Measurements from ENCODE around the gene CDH15. TPM values are rescaled to one million over a fixed set of nuclear protein-coding genes. Genes with fewer than 3 reads are reported as not detected.
A peak's percentile ranks its signal among the peaks of the same experiment; 100 is the strongest.

CDH15 gene
- total and polyA plus RNA-seq, 2 donors (not counting 1 experiment from before 2014, with no cell fraction given): not detected

- Histone ChIP-seq H3K9me3 (ENCODE audit: control extremely low read depth in 1 of 3, control insufficient read depth in 2 of 3, insufficient read depth in 1 of 3, low read length in 2 of 3) (peaks cover 0 to 5% (median 0%) of the 10 kb centered on the region in 3 donors), H4K20me1 (ENCODE audit: control insufficient read depth, insufficient read depth, low read length, poor library complexity, severe bottlenecking) (peaks cover 6% of the 10 kb centered on the region), H3K27ac (ENCODE audit: low read length in 2 of 2) (no peak overlapping the region), H3K36me3 (replicated peaks in 1 of 2; ENCODE audit: control extremely low read depth in 1 of 2, control insufficient read depth in 1 of 2, extremely low read depth in 1 of 2, insufficient read depth in 2 of 2, low read length in 1 of 2) (no peaks in the 10 kb centered on the region), H3K4me3 (ENCODE audit: control extremely low read depth in 1 of 5, extremely low read depth in 1 of 5, insufficient read depth in 1 of 5, low read depth in 2 of 5, low read length in 4 of 5) (no peak overlapping the region), H3K9ac (ENCODE audit: low read length) (no peak overlapping the region), H3K27me3 (replicated peaks in 1 of 4; ENCODE audit: control extremely low read depth in 1 of 4, control insufficient read depth in 3 of 4, insufficient read depth in 4 of 4, low read length in 3 of 4) (peaks cover 0 to 7% (median 2%) of the 10 kb centered on the region in 4 experiments), H2AFZ (ENCODE audit: insufficient read depth, low read depth, low read length, poor library complexity, severe bottlenecking) (no peak overlapping the region), H3K79me2 (ENCODE audit: control insufficient read depth, insufficient read depth, low read length) (no peaks in the 10 kb centered on the region), H3K4me1 (ENCODE audit: control insufficient read depth in 2 of 2, insufficient read depth in 2 of 2, low read length in 2 of 2) (peaks cover 10 to 18% of the 10 kb centered on the region in 2 donors), H3K4me2 (replicated peaks; ENCODE audit: low read depth, low read length, poor library complexity, severe bottlenecking) (no peak overlapping the region)
- no peaks in the 10 kb centered on the region for H3K9me3 Mint-ChIP-seq (ENCODE audit: insufficient read depth)
- ChIA-PET POLR2A (interaction anchor here (0.6 kb wide), 1 partner anchor 572 kb away, joined by 5 read pairs; no protein-coding TSS in a partner anchor), CTCF (no interaction called here)
- ATAC-seq (ENCODE audit: low read depth) (no peak), DNase-seq (no peak)
- WGBS (ENCODE audit: insufficient coverage): 49% methylated on average over 20 of the region's 20 CpGs
- no peaks in the 10 kb centered on the region for H3K27me3 Mint-ChIP-seq
- H3K4me1 Mint-ChIP-seq: peaks cover 11% of the 10 kb centered on the region
- intact Hi-C loops (cut with micrococcal nuclease): no loop called here
- no peak for TF ChIP-seq EZH2 (IDR thresholded peaks at IDR 0.05; ENCODE audit: borderline replicate concordance, insufficient read depth, low read depth, low read length, poor library complexity, severe bottlenecking)
- no peak for TF ChIP-seq CTCF (IDR thresholded peaks at IDR 0.05)
- no peak overlapping the region for H3K27ac Mint-ChIP-seq
- no peak overlapping the region for H3K4me3 Mint-ChIP-seq
Observed at GRCh38 chr16:89175280-89176146, 4.0 kb downstream of the CDH15 start.

- no peaks in the 10 kb centered on the region for H3K9me3 Mint-ChIP-seq (ENCODE audit: insufficient read depth)
- H3K4me1 Mint-ChIP-seq: peaks cover 6% of the 10 kb centered on the region
- peak overlapping the region; percentile 37 for H3K27ac Mint-ChIP-seq
- no peaks in the 10 kb centered on the region for H3K27me3 Mint-ChIP-seq
- CTCF ChIA-PET: interaction anchor here (1.6 kb wide), 1 partner anchor 439 kb away, joined by 5 read pairs; no protein-coding TSS in a partner anchor
- intact Hi-C loops (cut with micrococcal nuclease): no loop called here
- no peaks in the 10 kb centered on the region for H3K79me2 ChIP-seq (ENCODE audit: control insufficient read depth, insufficient read depth, low read length)
- peaks cover 0 to 2% (median 0%) of the 10 kb centered on the region in 4 experiments for H3K27me3 ChIP-seq (replicated peaks in 1 of 4; ENCODE audit: control extremely low read depth in 1 of 4, control insufficient read depth in 3 of 4, insufficient read depth in 4 of 4, low read length in 3 of 4)
- H3K4me2 ChIP-seq (replicated peaks; ENCODE audit: low read depth, low read length, poor library complexity, severe bottlenecking): no peak overlapping the region
- H3K27ac ChIP-seq (ENCODE audit: low read length in 2 of 2): no peak overlapping the region
- H3K9ac ChIP-seq (ENCODE audit: low read length): no peak overlapping the region
- no peak for ATAC-seq (ENCODE audit: low read depth)
- H2AFZ ChIP-seq (ENCODE audit: insufficient read depth, low read depth, low read length, poor library complexity, severe bottlenecking): no peak overlapping the region
- H4K20me1 ChIP-seq (ENCODE audit: control insufficient read depth, insufficient read depth, low read length, poor library complexity, severe bottlenecking): no peaks in the 10 kb centered on the region
- 92% methylated on average over 27 of the region's 27 CpGs for WGBS (ENCODE audit: insufficient coverage)
- no peak for DNase-seq
- H3K4me1 ChIP-seq (ENCODE audit: control insufficient read depth in 2 of 2, insufficient read depth in 2 of 2, low read length in 2 of 2): peaks cover 4 to 12% of the 10 kb centered on the region in 2 donors
- H3K4me3 ChIP-seq (ENCODE audit: control extremely low read depth in 1 of 5, extremely low read depth in 1 of 5, insufficient read depth in 1 of 5, low read depth in 2 of 5, low read length in 4 of 5): no peak overlapping the region
- no peak overlapping the region for H3K4me3 Mint-ChIP-seq
- POLR2A ChIA-PET: no interaction called here
- H3K36me3 ChIP-seq (replicated peaks in 1 of 2; ENCODE audit: control extremely low read depth in 1 of 2, control insufficient read depth in 1 of 2, extremely low read depth in 1 of 2, insufficient read depth in 2 of 2, low read length in 1 of 2): no peaks in the 10 kb centered on the region
- H3K9me3 ChIP-seq (ENCODE audit: control extremely low read depth in 1 of 3, control insufficient read depth in 2 of 3, insufficient read depth in 1 of 3, low read length in 2 of 3): peaks cover 0 to 2% (median 0%) of the 10 kb centered on the region in 3 donors
- no peak for TF ChIP-seq EZH2 (IDR thresholded peaks at IDR 0.05; ENCODE audit: borderline replicate concordance, insufficient read depth, low read depth, low read length, poor library complexity, severe bottlenecking)
- TF ChIP-seq CTCF (IDR thresholded peaks at IDR 0.05): no peak
Observed at GRCh38 chr16:89176147-89176690, 4.7 kb downstream of the CDH15 start.
